ENCODE data around the gene TTC22. TPM values are rescaled to one million over a fixed set of nuclear protein-coding genes. Genes with fewer than 3 reads are reported as not detected.

Gene TTC22
- total RNA-seq, 2 experiments from 2014 or later = 4.4 to 4.5 TPM

DNA sequence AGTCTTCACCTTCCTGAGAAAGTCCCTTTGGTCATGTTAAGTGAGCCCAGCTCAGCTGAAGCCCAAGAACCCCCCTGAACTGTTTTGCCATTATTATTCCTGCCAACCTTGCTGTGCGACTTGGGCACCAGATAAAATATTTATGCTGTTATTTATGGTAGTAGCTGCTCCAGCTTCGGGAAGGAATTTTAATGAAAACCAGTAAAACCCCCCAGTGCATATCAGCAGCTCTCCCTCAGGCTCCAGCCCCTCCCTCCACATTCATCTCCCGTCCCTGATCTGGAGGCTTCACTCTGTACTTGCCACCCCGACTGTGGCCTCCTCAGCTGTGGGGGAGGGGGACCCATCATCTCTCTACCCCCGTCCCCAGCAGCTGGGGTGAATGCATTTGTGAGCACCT is 12.7 kb downstream of the TTC22 start:
- H3K36me3 Mint-ChIP-seq (ENCODE audit: low read depth) = peaks cover 77% of the 10 kb centered on the region
- POLR2A ChIA-PET = no interaction called here

DNA sequence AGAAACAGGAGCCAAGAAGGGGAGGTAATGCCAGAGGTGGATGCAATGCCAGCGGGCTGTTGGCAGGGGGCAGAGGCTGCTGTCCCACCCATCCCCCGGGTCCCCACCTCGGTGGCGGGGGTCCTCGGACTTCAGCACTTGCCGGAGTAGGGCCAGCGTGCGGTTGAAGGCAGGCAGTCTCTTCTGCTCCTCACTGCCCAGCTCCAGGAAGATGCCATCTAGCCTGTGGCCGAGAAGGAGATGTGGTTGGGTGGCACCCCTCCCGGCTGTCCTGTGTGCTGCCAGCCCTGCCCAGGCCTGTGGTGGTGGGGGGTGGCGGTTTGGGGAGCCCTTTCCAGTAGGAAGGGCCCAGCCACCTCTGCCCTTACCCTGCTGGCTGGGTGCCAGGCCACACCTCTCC is 13.5 kb downstream of the TTC22 start:
- Mint-ChIP-seq H3K4me3 (no peak overlapping the region), H3K36me3 (ENCODE audit: low read depth) (peaks cover 78% of the 10 kb centered on the region), H3K27me3 (no peaks in the 10 kb centered on the region), H3K4me1 (ENCODE audit: low read depth) (peaks cover 5% of the 10 kb centered on the region), H3K9me3 (no peaks in the 10 kb centered on the region), H3K27ac (no peak overlapping the region)
- Histone ChIP-seq H3K27ac (ENCODE audit: low read depth in 1 of 2, low read length in 2 of 2) (no peak overlapping the region), H3K36me3 (ENCODE audit: insufficient read depth, low read length) (peaks cover 34% of the 10 kb centered on the region), H3K4me1 (ENCODE audit: insufficient read depth, low read length) (no peaks in the 10 kb centered on the region), H3K4me3 (ENCODE audit: low read length) (no peak overlapping the region), H3K9me3 (ENCODE audit: control insufficient read depth in 1 of 2, insufficient read depth in 1 of 2, low read length in 2 of 2) (peaks cover 4 to 6% of the 10 kb centered on the region in 2 experiments), H3K27me3 (ENCODE audit: control insufficient read depth in 1 of 2, insufficient read depth in 2 of 2, low read length in 2 of 2) (no peaks in the 10 kb centered on the region)
- CTCF ChIA-PET = no interaction called here
- intact Hi-C loops (cut with DNase I, micrococcal nuclease) = no loop called here
- ATAC-seq (ENCODE audit: poor library complexity) (no peak), DNase-seq (no peak)
- TF ChIP-seq, protein P1, sequence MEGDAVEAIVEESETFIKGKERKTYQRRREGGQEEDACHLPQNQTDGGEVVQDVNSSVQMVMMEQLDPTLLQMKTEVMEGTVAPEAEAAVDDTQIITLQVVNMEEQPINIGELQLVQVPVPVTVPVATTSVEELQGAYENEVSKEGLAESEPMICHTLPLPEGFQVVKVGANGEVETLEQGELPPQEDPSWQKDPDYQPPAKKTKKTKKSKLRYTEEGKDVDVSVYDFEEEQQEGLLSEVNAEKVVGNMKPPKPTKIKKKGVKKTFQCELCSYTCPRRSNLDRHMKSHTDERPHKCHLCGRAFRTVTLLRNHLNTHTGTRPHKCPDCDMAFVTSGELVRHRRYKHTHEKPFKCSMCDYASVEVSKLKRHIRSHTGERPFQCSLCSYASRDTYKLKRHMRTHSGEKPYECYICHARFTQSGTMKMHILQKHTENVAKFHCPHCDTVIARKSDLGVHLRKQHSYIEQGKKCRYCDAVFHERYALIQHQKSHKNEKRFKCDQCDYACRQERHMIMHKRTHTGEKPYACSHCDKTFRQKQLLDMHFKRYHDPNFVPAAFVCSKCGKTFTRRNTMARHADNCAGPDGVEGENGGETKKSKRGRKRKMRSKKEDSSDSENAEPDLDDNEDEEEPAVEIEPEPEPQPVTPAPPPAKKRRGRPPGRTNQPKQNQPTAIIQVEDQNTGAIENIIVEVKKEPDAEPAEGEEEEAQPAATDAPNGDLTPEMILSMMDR (IDR thresholded peaks at IDR 0.05) = no peak
- POLR2A ChIA-PET = no interaction called here

More for the DNA sequence above, 12.7 kb downstream of the TTC22 start:
- Histone ChIP-seq H3K27ac (ENCODE audit: low read depth in 1 of 2, low read length in 2 of 2) (no peak overlapping the region), H3K36me3 (ENCODE audit: insufficient read depth, low read length) (peaks cover 42% of the 10 kb centered on the region), H3K27me3 (ENCODE audit: control insufficient read depth in 1 of 2, insufficient read depth in 2 of 2, low read length in 2 of 2) (no peaks in the 10 kb centered on the region), H3K9me3 (ENCODE audit: control insufficient read depth in 1 of 2, insufficient read depth in 1 of 2, low read length in 2 of 2) (peaks cover 4 to 10% of the 10 kb centered on the region in 2 experiments), H3K4me1 (ENCODE audit: insufficient read depth, low read length) (no peaks in the 10 kb centered on the region), H3K4me3 (ENCODE audit: low read length) (no peak overlapping the region)
- no peak overlapping the region for H3K4me3 Mint-ChIP-seq
- intact Hi-C loops (cut with DNase I, micrococcal nuclease) = no loop called here
- no peaks in the 10 kb centered on the region for H3K9me3 Mint-ChIP-seq
- H3K4me1 Mint-ChIP-seq (ENCODE audit: low read depth) = peaks cover 5% of the 10 kb centered on the region
- DNase-seq (no peak), ATAC-seq (ENCODE audit: poor library complexity) (no peak)
- no peaks in the 10 kb centered on the region for H3K27me3 Mint-ChIP-seq
- H3K27ac Mint-ChIP-seq = no peak overlapping the region
- TF ChIP-seq, protein P1 (IDR thresholded peaks at IDR 0.05) = no peak
- CTCF ChIA-PET = no interaction called here

DNA sequence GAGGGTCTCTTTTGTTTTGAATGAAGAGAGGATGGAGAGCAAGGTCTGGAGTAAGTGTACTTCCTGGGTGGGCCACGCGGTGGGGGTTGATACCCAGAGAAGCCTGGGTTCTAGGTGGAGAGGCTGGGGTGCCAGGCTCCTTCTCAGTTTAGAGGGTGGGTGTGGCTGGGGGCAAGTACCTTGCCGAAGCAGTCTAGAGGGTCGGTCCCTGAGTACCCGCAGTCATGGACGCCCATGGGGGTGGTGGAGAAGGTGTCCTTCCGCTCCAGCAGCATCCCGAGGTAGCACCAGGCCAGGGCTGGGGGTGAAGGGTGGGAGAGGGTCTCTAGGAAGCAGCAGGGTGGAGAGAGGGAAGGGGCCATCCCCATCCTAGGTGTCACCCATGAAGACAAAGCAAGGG is 14.3 kb downstream of the TTC22 start:
- ChIA-PET POLR2A (no interaction called here), CTCF (no interaction called here)
- H3K4me3 Mint-ChIP-seq = no peak overlapping the region
- no peaks in the 10 kb centered on the region for H3K4me1 ChIP-seq (ENCODE audit: insufficient read depth, low read length)
- H3K9me3 Mint-ChIP-seq = no peaks in the 10 kb centered on the region
- TF ChIP-seq, protein P1 (IDR thresholded peaks at IDR 0.05) = no peak
- no peak overlapping the region for H3K27ac Mint-ChIP-seq
- no peak for DNase-seq
- no peak for ATAC-seq (ENCODE audit: poor library complexity)
- no peaks in the 10 kb centered on the region for H3K9me3 ChIP-seq (ENCODE audit: control insufficient read depth in 1 of 2, insufficient read depth in 1 of 2, low read length in 2 of 2)
- intact Hi-C loops (cut with DNase I, micrococcal nuclease) = no loop called here
- no peak overlapping the region for H3K4me3 ChIP-seq (ENCODE audit: low read length)
- H3K27me3 Mint-ChIP-seq = no peaks in the 10 kb centered on the region
- peaks cover 39% of the 10 kb centered on the region for H3K36me3 ChIP-seq (ENCODE audit: insufficient read depth, low read length)
- no peak overlapping the region for H3K27ac ChIP-seq (ENCODE audit: low read depth in 1 of 2, low read length in 2 of 2)
- H3K36me3 Mint-ChIP-seq (ENCODE audit: low read depth) = peaks cover 77% of the 10 kb centered on the region
- peaks cover 5% of the 10 kb centered on the region for H3K4me1 Mint-ChIP-seq (ENCODE audit: low read depth)
- H3K27me3 ChIP-seq (ENCODE audit: control insufficient read depth in 1 of 2, insufficient read depth in 2 of 2, low read length in 2 of 2) = no peaks in the 10 kb centered on the region

Measured in CD4-positive, alpha-beta T cell (primary cell).